GM12873 (cell line): Measurements from ENCODE around the gene EML6.

Experiments used
- CTCF ChIP-seq: IDR thresholded peaks from 2 replicates; pipeline ENCODE4 v1.5.1; 2012; ENCODE audit warnings: low read depth, mild to moderate bottlenecking, moderate library complexity, low read length, control low read depth; ENCODE audit not compliant: insufficient read depth; ENCODE audit errors: missing control alignments

The EML6 gene

DNA sequence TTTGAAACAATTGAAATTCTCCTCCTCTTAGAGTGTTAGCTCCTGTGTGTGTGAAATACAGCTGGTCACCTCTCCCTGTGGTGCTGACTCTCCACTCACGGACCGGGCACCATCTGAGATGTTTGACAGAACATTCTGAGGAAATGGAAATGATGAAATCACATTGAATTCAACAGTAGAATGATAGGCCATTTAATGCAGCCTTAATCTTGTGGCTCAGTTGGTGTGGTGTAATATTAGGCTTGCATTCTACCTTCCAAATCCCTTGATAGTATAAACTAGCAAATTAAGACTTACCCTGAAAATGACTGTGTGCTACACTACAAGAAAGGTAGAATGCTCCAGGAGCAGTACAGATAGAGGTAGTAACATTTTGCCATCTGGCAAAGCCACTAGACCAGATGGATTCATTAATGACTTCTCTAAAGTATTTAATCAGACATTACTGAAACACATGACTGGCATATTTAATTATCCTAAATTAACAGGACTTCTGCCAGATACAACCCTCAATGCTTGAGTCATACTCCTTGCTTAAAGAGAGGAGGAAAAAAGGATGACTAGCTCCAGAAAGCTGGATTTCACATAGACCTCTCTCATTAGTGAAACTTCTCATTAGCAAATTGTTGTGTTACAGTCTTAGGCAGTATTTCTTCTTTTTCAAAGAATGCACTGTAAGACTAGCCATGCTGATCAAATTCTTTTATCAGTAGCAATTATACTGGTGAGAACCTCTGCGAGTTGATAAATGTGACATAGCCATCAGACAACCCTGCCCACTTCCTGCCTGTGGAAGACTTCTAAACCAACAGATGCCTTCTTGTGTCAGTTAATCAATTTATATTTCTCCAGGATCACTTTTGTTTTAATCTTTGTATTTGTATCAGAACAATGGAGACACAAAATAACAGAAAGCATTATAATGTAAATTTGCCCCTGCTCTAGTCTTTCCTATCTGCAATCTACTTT lies 80.6 kb downstream of the EML6 start:
- no peak for TF ChIP-seq CTCF

DNA sequence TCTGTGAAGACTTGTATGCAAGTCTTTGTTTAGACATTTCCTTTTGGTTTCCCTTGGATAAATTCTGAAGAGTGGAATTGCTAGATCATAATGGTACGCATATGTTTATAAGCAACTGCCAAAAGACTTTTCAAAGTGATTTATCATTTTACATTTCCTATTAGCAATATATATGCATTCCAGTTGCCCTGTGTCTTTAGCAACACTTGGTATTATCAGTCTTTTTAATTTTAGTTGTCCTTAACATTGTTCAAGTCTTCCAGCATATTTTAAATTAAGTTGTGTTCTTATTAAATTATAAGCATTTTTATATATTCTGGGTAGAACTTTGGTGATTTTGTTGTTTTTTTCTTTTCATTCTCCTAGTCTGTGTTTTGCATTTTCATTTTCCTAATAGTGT lies 81.8 kb downstream of the EML6 start:
- no peak for TF ChIP-seq CTCF

DNA sequence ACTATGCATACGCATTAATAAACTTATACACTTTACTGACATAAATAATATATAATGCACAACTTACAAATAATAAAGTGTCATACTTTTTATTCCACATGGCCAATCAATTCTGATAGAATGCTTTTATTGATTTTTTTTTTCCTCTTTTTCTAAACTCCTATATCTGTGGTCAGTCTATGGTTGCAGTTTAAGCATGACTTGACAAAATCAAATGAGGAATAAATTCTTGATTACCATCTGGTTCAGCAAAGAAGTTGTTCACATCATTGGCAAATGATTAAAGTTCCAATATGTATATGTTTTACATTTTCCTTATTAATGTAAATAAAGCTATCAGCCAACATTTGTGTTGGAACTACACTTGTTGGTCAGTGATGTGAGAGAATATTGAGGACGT lies 83.5 kb downstream of the EML6 start:
- TF ChIP-seq CTCF = no peak

DNA sequence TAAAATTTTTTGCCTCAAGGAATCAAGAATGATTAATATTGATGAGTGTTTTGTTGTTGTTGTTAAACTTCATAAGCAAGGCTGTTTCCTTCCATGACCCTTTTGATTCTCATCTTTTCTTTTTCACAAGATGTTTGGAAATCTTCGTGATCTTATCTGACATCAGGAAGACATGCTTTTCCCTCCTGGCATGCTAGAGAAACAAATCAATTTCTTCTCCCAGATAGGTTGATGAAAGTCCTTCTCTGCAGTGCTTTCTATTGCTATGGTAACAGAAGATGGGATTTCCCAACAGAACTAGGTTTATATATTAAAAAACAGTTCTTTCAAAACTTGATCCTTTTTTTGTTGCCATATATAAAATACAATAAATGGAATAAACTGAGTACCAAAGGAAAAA lies 85.2 kb downstream of the EML6 start:
- TF ChIP-seq CTCF = no peak

DNA sequence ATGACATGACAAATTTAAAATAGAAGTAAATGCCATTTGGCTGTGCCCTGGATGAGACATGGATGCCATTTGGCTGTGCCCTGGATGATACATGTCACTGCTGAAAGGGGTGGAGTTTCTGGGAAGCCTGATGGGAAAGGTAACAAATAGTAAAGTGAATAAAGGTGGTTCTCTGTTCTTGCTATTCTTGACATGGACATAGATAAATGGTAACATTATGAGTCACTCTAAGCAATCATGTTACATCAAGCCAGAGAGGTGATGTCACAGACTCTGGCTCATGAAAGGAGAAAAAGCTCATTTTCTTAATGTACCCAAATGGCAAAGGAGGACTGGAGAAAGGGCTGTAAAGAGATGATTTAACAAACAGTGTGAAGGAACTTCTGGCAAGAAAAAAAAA lies 86.4 kb downstream of the EML6 start:
- no peak for TF ChIP-seq CTCF

DNA sequence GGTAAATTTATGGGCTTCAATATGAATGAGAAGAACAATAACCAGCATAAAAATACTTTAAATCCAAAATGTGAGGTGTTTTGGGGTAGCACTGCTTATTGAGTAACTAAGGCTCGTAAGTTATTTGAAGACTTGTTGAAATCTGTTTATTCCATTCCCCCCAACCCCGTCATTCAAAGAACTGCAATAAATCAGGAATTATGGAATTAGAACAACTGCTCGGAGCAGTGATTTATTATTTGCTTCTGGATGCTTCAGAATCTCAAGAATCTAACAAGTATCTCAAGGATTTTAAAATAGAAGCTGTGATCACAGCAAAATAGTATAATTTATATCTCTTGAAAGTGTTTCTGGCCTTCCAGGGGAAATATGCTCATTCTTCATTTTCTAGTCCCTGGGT lies 86.8 kb downstream of the EML6 start:
- TF ChIP-seq CTCF = no peak

DNA sequence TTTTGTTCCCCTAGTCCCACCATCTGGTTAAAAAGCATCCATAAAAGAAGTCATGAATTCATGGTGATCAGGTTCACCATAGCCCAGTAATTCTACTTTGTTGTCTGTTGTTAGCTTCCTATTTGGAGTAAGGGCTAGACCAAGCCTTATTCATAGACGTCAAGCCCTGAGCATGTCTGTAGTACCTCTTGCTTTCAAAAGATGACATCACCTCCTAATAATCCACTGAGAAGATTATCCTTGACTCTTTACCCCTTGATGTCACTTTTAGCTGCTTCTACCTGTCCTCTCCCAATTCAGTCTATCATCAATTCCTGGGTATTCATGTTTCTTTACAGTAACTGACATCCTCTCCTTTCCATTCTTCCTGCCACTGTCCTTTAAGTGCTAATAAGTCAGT lies 90.1 kb downstream of the EML6 start:
- TF ChIP-seq CTCF = no peak
